CD4-positive, alpha-beta T cell treated with Interleukin-6 at 100 ng/mL for 8 hours (primary cell): ENCODE data around the gene DEFB124.
"Not testable (repeated sequence)": the region's sequence is repeated elsewhere in the genome, so short reads cannot be mapped to it uniquely, and the experiment has no call there.

Source experiments
- DNase-seq: peaks from one replicate; pipeline ENCODE4 v3.0.0-alpha.2; 2020; ENCODE audit warnings: mixed read lengths, low spot score

The DEFB124 gene

GRCh38 chr20:31488115-31488514, 13.2 kb upstream of the DEFB124 start:
- DNase-seq, result no peak

- no peak for DNase-seq
Measured at GRCh38 chr20:31485450-31486339, 10.8 kb upstream of the DEFB124 start.

GRCh38 chr20:31484001-31484400, 9.1 kb upstream of the DEFB124 start:
- DNase-seq, result no peak

- DNase-seq, result no peak
Measured at GRCh38 chr20:31476643-31477215, 1.8 kb upstream of the DEFB124 start.

GRCh38 chr20:31476294-31476585, 1.3 kb upstream of the DEFB124 start:
- DNase-seq, result no peak

- DNase-seq, result no peak
Measured at GRCh38 chr20:31475472-31476293, 756 bp upstream of the DEFB124 start.

GRCh38 chr20:31474097-31474436, 860 bp downstream of the DEFB124 start:
- DNase-seq, result no peak

- DNase-seq, result no peak
Measured at GRCh38 chr20:31473331-31474096, 1.4 kb downstream of the DEFB124 start.

- no peak for DNase-seq
Measured at GRCh38 chr20:31472395-31473330, 2.3 kb downstream of the DEFB124 start.

GRCh38 chr20:31470946-31471345, 4.0 kb downstream of the DEFB124 start:
- DNase-seq, result not testable (repeated sequence)

GRCh38 chr20:31454361-31454760, 20.6 kb downstream of the DEFB124 start:
- no peak for DNase-seq

GRCh38 chr20:31452575-31452974, 22.4 kb downstream of the DEFB124 start:
- DNase-seq, result no peak

- DNase-seq, result no peak
Measured at GRCh38 chr20:31449511-31450414, 25.2 kb downstream of the DEFB124 start.

- DNase-seq, result no peak
Measured at GRCh38 chr20:31446084-31446819, 28.7 kb downstream of the DEFB124 start.

- no peak for DNase-seq
Measured at GRCh38 chr20:31440012-31440659, 34.8 kb downstream of the DEFB124 start, which contains the start of gene DEFB123. Gene DEFB123, plus strand, starts transcription at chr20:31440632. Its CDS starts 67 bp downstream, at chr20:31440699.

- no peak for DNase-seq
Measured at GRCh38 chr20:31430568-31431115, 44.3 kb downstream of the DEFB124 start.

- DNase-seq, result not testable (repeated sequence)
Measured at GRCh38 chr20:31427576-31427975, 47.4 kb downstream of the DEFB124 start.

GRCh38 chr20:31426891-31427551, 47.9 kb downstream of the DEFB124 start:
- not testable (repeated sequence) for DNase-seq
